Measurements from ENCODE around the gene SHMT2.

The SHMT2 gene

DNA sequence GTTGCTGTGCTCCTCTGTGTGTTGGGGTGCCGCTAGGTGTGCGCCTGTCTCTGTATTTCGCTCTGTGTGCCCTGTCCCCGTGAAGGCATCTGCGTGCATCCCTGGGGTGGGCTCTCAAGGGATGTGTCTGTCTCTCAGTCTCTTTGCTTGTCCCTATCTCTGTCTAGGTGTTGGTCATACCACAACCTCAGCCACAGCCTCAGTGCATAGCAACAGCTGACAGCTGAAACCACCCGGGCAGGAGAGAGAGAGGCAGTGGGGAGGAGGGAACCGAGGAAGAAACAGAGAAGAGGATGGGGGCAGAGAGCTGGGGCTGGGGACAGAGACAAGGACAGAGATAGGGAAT is 13.9 kb upstream of the SHMT2 start:
- peak; percentile 20 for DNase-seq

DNA sequence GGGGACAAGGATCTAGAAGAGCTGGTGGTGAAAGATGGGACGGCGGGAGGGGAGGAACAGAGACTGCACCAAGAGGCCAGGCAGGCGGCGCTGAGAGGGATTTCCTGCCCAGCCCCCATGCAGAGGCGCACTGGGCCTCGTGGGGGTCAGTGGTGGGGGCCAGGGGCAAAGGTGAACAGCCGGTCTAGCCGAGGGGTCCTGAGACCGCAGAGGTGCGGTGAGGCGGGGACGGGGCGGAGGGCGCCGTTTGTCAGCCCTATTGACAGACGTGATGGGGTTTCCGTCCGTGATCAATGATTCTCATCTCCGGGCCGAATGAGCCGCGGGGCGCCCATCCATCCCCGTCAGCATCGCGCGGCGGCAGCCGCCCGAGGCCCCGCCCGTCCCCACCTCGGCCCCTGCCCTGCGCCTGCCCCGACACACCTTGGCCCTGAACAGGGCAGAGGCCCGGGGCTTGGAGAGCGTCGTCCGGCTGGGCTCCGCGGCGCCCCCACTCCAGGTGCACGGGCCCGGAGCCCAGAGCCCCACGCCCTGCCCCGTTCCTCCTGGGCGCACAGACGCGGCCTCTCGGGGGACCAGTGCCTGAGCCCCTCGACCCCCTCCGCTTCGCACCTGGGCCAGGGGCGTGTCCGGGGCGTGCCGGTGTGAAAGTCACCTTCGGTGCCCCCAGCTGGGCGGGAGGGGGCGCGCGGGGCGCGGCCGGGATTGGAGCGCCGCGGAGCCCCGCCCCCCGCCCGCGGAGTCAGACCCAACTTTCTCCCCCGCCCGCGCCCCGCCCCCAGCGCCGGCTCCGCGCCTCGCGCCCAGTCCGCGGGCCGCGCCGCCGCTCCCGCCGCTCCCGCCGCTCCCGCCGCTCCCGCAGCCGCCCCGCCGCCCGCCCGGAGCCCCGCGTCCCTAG is 13.2 kb upstream of the SHMT2 start, which contains the start of gene NXPH4:
NXPH4 (plus strand) TSS at position 781 of the 898 bp plus-strand sequence. CDS start 176 bp downstream, outside the sequence.
- DNase-seq, result peak; percentile 31

DNA sequence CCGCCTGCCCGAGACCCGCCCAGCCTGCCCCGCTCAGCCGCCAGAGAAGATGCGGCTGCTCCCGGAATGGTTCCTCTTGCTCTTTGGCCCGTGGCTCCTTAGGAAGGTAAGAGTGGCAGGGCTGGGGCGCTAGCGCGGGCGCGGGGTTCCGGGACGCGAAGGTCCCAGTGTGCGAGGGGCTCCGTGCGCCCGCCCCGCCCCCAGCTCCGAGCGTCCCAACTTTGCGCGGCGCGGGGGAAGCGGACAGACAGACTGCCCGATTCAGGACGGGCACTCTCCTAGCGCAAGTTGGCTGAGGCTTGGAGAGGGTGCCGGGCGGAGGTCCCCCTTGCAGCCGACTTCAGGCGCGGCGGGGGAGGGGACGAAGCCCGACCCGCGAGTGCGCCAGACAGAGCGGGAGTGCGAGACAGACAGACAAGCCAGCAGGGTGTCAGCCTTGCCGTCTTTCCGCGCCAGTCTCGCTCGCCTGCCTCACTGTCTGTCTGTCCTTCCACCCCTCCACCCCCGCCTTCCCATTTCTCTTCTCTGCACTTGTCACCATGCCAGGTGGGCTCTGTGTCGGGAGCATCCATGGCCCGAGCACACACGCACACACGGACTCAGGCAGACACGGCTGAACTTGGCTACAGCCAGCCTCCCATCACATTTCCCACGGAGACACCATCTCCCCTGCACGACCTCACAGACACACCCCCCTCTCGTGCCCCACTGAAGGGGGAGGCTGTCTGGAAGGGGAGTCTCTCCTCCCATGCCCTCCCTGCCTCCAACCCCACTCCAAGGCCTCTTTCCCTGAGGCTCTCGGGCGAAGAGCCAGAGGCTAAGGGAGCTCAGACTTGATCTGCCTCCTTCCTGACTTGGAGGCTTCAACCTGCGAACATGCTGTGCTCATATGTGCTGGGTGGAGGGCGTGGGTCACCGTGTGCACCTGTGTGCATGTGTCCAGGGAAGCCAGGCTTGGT is 12.3 kb upstream of the SHMT2 start:
- DNase-seq, result peak; percentile 47

DNA sequence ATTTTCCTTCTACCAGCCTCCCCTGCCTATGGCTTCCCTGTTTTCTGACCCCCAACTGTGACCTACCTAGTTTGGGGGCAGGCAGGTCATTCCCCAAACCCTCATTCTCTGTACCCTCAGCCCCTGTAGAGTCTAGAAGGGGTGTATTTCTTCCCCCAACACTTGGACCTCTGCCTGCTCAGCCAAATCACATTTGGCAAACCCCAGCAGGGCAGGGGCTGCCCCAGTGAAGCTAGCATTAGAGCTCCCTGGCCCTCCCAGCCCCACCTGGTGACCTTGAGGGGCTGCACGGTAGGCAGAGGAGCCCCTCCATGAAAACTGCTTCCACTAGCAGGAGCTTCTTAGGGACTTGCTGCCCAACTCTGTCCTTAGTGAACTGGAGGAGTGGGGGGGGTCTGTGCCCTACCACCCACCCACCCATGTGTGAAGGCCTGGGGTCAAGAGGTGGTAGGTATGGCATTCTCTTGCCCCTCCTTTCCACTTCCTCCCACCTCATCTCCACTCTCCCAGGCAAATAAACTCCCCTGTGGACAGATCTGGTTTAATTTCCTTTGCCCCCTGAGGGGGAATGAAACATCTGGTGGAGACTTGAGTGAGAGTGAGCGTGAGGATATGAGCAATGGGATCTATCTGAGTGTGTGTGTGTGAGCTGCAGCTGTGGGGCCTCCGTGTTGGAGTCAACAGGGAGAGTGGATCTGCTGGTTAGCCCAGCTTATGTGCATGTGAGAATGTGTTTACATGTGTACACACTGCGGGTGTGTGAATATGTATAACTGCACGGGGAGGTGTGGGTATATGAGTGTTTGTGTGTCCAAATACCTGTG is 11.3 kb upstream of the SHMT2 start:
- peak; percentile 50 for DNase-seq

DNA sequence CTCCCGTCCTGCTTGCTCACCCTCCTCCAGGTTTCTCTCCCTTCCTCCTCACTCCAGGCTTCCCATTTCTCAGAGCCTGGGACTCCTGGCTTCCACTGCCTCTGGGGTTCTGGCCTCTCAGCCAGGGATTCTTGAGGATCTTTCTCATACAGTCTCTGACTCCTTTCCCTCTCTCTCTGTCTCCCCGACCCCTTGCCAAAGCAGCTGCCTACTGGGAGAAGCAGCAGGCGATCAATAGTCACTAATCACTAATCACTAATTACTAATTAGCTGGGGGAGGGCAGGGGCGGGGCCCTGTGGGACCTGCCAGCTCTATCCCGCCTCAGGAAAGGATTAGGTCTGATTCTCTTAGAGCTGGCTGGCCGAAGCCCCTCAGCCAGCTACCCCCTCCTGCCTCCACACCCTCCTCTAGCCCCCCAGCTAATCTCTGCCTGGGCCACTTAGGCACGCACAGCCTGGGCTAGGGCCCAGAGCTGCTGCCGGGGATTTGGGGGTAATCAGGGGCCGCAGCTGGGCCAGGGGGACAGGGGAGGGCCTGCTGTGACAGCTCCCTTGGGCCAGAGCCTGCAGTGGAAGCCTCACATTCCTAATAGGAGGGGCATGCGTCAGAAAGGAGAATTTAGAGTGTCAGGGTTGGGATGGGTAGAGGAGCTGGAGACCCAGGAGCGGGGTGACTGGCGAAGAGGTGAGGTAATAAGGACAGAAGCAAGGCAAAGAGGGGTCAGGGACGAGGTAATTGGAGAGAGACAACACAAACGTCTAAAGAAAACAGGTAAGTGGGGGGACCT is 10.1 kb upstream of the SHMT2 start:
- no peak for DNase-seq

DNA sequence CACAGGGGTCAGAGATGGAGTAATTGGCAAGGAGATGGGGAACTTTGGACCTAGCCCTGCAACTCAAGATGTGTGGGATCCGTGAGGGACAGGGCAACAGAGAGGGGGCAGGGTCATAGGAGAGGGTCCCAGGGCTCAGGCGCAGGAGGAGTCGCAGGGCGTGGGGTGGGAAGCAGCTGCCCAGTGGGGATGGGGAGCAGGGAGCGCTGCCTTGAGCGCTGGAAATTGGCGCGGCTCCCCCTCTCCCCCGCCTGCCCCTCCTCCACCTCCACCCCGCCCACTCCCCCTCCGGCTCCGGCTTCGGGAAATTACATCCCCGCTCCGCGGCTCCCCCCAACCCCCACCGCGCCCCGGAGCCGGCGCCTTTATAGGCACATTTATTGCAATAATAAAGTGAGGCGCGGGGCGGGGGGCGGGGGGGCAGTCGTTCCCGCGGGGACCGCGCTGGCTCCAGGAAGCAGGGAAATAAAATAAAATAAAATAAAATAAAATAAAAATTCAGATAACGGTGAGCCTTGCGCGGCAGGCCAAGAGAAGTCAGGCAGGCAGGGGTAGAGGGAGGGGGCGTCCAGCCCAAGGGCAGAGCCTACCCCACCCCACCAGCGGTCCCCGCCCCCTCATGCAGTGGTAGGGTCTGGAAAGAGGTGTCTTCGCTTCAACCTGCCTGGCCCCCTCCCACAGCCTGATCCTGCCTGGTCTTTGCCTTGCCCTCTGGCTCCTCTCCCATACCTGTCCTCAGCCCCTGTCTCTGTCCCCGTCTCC is 9.3 kb upstream of the SHMT2 start:
- DNase-seq, result no peak

DNA sequence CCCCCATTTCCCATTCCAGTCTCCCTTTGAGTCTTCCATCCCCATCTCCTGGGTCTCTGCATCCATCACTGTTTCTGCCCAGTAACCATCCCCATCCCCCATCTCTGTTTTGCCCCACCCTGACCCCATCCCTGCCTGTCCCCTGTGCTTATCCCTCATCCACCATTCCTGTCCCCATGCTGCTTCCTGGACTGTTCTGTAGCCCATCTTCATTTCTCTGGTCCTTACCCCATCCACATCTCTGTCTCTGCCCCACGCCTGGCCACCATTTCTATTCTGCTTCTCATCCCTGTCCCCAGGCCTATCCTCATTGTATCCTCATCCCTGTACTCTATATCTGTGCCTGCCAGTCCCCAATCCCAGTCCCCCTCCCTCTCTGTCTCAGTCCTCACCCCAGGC is 8.7 kb upstream of the SHMT2 start:
- no peak for DNase-seq

DNA sequence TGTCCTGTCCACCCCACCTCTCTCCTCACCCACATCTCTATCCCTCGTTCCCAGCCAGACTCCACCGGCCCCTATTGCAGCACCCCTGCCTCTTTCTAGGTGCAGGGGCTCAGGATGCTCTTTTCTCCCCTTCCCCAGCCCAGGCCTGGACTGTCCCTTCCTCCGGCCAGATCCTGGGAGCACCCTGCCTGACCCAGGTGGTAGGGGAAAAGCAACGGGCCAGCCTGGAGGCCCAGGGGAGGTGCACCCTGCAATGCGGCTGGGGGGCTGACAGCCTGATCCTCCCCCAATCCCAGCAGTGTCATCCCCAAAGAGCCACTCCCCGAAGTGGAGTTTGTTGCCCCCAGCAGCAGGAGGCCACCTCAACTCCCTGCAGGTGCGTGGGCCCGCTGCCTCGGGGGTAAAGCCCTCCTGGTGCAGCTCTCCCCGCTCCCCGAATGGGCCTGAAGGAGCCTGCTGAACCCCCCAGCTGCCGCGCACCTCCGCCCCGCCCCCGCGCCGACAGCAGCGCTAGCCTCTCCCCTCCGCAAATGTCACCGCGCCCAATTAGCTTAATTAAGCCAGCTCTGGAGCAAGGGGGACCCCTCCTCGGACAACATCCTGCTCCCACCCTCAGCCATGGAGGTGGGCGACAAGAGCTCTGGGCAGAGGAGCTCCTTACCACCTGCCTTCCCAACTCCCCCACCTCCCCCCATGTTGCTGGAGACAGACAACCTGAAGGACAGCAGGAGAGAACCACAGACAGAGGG is 8.2 kb upstream of the SHMT2 start:
- no peak for DNase-seq

DNA sequence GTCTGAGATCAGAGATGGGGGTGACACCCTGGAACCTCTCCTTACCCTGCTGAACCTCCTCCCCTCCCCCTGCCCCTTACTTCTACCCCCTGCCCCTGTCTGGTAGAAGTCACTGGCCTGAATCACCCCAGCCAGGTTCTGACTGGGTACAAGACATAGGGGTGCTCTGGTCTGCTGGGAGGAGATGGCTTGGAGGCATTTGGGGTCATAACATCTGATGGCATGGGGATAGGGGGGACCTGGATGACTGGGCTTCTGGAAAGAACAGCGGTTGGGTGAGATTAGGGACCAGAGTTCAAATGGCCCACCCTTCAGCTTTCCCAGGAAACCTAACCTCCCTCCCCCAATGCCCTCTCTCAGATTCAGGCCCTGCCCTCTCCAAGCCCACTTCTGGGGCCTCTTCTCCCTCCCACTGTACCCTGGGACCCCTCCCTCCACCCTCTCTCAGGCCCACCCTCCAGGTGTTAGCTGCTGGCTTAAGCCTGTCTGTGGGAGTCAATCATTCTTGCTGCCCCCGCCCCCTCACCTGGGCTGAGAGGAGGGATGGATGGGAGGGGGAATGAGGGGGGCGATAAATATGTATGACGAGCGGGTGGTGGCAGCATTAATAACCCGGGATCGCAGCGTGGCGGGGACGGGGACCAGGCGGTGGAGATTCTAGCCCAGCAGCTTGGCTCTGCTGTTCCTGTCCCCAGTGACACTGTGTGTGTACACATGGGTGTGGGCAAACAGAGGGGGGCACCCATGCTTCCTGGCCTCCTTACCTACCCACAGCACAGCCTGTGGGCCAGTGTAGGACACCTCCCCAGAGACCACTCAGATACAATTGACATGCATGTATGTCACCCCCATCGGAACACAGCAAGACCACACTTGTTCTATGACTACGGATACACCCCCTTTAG is 7.0 kb upstream of the SHMT2 start:
- DNase-seq, result no peak

DNA sequence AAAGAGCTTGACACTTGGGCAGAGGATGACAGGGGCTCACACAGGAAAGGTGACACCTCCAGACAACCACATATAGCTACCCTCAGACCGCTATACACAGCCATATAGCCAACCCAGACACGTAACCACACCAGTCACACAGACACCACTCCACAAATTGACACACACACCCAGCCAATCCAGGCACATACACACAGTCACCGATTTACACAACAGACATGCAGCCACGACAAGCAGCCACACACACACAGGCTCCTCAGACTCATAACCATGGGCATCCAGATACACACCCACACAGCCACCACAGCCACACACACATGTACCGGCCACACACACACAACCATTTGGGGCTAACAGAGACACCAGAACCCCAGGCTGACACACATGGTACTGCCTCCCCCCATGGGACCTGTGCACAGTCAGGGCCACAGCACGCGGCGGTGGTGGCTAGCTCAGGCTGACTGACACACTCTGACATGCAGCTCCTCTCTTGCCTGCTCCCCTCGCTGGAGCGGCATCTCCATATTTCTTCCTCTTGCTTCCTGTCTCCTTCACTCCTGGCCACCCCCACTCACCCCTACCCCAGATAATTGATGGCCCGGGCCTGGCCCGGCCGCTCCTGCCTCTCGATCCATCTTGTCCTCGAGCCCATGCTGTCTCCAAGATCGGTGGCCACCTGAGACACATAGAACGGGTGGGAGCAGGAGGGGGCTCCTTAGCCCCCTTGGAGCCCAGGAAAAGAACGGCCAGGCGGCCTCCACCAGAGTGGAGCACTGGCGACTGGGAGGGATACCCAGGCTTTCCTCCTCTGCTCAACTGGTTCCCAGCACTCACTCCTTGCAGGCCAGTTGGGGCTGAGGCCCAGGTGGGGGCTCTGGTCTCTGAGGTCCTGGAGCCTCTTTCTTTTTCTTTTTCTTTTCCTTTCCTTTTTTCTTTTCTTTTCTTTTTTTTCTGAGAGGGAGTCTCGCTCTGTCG is 6.0 kb upstream of the SHMT2 start:
- no peak for DNase-seq

DNA sequence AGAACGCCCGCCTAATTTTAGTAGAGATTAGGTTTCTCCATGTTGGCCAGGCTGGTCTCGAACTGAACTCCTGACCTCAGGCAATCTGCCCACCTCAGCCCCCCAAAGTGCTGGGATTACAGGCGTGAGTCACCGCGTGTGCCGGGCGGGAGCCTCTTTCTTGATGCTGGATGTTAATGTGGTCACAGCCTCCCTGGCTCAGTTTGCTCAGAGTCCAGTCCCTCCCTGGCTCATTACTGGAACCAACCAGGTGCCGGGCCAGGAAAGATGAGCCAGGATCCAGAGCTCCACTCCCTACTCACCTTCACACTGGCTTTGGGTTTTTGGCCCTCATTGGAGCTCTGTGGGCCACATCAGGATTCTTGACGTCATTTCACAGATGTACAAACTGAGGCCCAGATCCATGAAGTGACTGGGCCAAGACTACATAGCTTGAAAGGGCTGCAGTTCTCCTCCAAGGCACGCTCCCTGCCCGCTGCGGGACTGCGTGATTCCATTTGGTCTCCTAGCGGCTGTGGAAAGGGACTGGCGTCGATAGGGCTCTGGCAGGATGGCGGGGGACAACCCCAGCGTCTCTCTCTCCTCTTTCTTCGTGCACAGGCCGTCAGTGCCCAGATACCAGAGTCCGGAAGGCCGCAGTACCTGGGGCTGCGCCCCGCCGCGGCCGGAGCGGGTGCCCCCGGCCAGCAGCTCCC is 5.1 kb upstream of the SHMT2 start:
- DNase-seq, result no peak

DNA sequence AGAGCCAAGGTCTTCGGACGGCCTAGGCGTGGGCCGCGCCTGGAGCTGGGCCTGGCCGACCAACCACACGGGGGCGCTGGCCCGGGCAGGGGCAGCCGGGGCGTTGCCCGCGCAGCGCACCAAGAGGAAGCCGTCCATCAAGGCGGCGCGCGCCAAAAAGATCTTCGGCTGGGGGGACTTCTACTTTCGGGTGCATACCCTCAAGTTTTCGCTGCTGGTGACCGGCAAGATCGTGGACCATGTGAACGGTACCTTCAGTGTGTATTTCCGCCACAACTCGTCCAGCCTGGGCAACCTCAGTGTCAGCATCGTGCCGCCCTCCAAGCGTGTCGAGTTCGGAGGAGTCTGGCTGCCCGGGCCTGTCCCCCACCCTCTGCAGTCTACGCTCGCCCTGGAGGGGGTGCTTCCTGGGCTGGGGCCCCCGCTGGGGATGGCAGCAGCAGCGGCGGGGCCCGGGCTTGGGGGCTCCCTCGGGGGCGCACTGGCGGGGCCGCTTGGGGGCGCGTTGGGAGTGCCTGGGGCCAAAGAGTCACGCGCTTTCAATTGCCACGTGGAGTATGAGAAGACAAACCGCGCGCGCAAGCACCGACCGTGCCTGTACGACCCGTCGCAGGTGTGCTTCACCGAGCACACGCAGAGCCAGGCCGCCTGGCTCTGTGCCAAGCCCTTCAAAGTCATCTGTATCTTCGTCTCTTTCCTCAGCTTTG is 4.4 kb upstream of the SHMT2 start:
- no peak for DNase-seq

DNA sequence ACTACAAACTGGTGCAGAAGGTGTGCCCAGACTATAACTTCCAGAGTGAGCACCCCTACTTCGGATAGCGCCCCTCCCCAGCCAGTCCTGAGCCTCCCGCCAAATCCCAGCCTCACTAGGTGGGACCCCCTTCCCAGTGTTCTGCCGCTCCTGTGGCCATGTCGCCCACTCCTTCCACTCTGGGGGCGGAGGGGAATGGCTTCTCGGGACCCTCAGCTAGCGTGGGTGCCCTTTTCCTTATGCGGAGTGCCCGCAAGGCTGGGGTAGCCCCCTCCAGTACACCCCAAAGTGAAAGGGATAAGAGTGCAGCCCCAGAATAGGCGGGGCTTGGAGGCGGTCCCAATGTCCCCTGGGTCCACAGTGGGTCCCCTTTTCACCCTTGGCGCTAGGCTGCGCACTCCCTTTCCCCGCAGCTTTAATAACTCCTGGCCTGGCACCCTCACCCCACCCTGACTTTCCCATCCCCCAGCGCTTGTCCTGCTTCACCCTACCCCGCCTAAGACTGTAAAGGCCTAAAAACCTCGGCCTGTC is 3.8 kb upstream of the SHMT2 start:
- no peak for DNase-seq

DNA sequence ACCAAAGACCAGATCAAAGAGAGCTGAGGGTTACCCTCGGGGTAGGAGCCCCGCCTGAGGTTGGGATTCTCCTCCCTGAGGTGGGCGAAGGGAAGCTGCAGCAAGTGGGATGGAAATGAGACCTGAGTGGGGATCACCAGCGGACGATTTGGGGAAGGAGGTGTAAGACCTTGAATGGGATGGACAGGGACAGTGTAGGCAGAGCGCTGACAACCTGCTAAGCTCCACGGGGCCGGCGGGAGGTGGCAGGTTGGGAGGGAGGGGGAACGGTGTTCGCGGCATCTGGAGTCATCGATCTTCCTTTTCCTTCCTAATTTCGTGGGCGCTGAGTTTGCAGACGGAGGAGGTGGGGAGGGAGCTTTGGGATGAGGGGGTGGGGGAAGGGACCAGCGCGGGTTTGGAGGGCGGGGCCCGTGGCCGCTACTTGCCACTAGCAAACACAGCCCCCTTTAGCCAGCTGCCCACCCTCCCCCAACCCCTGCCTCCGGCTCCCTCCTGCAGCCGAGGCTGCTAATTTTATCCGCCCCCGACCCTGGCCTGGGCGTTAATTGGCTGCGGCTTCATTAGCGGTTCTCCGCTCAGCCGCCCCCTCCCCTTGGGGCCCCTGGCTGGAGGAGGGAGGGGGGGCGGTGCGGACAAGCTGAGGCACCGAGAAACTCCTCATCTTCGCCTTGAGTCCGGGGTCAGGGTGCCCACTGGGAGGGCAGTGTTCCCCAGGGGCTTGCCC is 2.8 kb upstream of the SHMT2 start:
- no peak for DNase-seq

DNA sequence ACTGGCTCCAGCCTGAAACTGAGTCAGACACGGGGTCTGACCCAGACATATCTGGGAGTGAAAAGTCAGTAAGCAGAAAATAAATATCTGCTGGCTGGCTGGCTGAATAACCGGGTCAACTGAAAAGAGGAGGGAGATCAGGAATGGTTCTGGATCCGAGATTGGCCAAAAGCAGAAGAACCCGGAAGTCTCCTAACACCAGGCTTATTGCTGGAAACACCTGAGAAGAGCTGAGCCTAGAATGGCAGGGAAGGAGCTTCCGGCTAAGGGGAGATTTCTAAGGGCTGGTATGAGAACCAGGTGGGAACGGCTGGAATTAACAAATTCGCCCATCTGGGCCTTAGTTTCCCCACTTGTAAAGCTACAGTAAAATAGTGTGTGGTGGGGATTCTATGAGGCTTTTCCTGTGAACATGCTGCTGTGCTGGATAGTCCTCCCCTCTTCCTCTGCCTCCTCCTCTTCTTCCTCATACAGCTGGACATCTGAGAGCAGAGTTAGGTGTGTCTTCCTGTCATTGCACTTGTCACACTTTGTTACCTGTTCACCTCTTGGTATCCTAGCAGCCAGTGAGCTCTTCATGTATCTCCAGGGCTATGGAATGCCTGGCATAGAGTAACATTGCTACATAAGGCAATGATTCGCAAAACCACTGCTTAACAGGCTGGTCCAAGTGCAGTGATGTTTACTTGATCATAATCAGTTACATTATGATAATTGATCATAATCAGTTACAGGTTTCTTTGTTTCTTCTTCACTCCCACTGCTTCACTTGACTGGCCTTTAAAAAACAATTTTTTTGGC is 2.0 kb upstream of the SHMT2 start:
- DNase-seq, result no peak
